ENCODE data around the gene SPI1.

The SPI1 gene

GRCh38 chr11:47378010-47378835, at the start of gene SPI1:
Gene SPI1, minus strand, starts transcription at chr11:47378547. Its CDS starts 194 bp downstream, at chr11:47378353.
- no peak for DNase-seq

DNA sequence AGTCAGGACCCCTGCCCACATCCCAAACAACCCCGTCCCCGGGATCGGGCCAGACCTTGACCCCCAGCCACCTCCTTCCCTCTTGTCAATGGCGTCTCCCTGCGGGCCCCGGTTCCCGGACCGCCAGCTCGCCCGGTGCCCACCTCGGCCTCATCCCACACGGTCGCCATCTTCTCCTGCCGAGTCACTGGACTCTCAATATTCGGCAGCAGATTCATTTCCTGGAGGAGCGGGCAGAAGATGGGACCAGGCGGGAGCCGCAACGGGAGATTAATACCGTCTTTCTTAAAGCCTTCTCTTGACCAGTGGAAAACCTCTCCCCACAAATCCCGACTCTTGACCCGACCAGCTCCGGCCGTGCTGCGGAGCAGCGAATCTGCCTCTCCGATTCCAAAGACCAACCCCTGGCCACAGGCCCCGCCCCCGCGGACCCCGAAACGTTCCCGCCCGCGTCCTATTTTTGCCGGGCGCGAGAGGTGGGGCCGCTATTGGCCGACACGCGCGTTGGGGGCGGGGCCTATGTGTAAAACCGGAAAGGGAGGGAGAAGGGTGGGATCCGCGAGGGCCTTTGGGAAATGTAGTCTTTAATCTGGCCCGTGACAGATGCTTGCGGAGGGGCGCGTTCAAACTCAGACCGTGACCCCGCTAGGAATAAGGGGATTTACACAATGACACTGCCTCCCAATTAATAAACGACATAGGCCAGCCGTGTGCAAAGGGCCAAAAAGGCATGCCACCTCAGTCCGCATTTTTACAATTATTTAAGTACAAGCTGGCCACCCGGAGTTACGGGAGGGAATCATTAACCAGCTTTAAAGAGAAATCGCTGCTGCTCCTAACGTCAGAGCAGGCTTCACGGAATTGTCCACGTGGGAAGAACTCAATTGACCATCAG, 48.0 kb upstream of the SPI1 start, which contains the start of gene PSMC3:
Gene PSMC3 (minus strand): TSS at position 378 of the 895 bp plus-strand sequence. CDS start 160 bp downstream, at position 218.
- peak; percentile 99 to 100 for DNase-seq

- DNase-seq: no peak
These were observed 47.3 kb upstream of the SPI1 start for GRCh38 chr11:47425611-47426010.

DNA sequence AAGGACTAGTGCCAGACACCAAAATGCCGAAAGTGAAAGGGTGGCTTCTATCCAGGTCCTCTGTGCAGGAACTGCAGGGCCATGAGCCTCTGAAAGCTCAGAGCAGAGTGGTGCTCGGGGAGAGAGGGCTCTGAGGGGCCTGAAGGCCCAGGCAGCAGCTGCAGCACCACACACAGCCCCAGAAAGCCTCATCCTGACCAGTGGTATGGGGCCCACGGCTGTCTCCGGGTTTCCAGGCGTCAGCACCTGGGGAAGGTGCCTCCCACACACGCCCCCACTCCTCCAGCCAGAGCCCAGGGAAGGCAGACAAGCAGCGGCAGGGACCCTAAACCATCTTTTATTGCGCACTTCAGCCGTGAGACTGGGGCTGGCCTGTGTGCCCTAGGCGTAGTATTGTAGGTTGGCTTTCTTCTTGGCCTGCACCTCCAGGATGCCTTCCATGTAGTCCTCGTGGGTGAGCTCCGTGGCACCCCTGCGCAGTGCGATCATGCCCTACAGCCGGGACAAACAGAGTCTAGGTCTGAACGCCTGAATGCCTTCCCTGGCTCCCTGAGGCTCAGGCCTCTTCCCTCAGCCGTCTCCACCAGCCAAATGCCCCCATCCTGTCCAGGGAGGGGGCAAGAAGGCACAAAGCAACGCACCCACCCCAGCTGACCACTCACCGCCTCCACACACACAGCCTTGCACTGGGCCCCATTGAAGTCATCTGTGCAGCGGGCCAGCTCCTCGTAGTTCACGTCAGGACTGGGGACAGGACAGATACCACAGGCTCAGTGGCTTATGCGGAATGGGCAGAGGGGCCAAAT, 40.3 kb upstream of the SPI1 start:
- peak in 1 of 2 donors; percentile 18 for DNase-seq

GRCh38 chr11:47417712-47418111, 39.4 kb upstream of the SPI1 start:
- no peak for DNase-seq

- no peak for DNase-seq
These were observed 37.7 kb upstream of the SPI1 start for GRCh38 chr11:47415949-47416472.

DNA sequence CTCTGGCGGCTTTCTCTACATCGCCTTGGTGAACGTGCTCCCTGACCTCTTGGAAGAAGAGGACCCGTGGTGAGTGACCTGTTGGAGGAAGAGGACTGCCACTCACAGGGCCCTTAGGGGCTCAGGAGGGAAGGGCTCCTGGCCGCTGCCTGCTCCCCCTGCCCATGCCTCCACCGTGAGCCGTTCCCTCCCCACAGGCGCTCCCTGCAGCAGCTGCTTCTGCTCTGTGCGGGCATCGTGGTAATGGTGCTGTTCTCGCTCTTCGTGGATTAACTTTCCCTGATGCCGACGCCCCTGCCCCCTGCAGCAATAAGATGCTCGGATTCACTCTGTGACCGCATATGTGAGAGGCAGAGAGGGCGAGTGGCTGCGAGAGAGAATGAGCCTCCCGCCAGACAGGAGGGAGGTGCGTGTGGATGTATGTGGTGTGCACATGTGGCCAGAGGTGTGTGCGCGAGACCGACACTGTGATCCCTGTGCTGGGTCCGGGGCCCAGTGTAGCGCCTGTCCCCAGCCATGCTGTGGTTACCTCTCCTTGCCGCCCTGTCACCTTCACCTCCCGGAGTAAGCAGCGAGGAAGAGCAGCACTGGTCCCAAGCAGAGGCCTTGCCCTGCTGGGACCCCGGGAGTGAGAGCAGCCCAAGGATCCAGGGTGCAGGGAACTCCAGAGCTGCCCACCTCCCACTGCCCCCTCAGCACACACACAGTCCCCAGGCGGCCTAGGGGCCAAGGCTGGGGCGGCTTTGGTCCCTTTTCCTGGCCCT, 36.9 kb upstream of the SPI1 start:
- DNase-seq: no peak

- DNase-seq: no peak
These were observed 36.3 kb upstream of the SPI1 start for GRCh38 chr11:47414685-47415070.

DNA sequence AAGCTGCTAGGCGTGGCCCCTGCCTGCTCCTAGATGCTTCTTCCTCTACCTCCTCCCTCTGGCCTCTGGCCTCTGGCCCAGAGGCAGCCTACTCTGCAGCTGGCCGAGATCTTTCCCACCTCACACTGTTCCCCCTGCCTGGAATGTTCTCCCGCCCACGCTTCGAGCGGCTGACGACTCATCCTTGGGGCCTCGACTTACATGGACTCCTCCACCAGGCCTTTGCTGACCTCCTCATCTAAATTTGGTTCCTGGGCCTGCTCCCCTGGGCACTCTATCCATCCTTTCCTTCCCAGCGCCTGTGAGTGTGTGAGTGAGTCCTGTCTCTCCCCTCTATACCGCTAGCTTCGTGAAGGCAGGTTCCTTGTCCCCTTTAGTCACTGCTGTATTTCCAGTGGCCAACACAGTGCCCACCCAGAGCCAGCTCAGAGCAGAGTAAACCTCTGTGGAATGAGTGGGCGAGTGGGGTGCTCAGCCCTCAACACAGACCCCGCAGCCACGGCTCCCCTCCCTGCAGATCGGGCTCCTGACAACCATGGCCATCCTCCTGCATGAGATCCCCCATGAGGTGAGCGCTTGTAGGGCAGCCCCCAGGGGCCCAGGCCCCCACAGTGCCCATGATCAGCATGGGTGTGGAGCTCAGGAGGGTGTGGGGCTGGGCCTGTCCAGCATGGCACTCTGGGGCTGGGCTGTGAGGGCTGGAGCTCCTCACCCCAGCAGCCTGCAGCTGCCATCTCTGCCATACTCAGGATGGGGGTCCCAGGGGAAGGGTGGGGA, 35.7 kb upstream of the SPI1 start:
- DNase-seq: no peak

- no peak for DNase-seq
These were observed 35.0 kb upstream of the SPI1 start for GRCh38 chr11:47413351-47413750.

DNA sequence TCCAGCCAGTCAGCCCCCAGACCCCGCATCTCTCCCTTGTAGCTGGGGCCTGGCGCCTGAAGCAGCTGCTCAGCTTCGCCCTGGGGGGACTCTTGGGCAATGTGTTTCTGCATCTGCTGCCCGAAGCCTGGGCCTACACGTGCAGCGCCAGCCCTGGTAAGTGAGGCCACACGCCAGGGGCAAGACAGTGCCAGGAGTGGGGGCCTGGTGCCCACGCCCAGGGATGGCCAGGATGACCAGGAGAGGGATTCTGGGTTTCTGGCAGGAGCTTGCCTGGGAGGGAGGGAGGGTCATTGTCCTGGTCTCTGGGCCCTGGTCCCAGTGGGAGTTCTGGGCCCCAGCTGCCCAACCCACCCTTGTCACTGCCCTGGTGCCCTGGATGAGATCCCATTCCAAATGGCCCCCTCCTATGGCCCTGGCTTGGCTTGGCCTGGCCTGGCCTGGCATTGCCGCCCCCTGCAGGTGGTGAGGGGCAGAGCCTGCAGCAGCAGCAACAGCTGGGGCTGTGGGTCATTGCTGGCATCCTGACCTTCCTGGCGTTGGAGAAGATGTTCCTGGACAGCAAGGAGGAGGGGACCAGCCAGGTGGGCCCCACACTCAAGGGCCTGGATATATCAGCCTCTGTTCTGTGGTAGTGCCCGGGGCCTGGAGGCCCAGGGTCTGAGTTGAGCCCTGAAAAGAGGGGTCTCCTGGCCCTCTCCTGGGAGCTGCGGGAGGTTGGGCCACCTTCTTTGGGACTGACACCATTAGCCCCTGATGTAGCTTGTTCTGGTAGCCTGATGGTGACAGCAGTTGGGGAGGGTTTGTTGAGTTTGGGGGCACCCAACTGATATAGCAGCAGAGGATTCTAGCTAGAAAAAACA, 33.8 kb upstream of the SPI1 start:
- DNase-seq: peak; percentile 71 to 74

DNA sequence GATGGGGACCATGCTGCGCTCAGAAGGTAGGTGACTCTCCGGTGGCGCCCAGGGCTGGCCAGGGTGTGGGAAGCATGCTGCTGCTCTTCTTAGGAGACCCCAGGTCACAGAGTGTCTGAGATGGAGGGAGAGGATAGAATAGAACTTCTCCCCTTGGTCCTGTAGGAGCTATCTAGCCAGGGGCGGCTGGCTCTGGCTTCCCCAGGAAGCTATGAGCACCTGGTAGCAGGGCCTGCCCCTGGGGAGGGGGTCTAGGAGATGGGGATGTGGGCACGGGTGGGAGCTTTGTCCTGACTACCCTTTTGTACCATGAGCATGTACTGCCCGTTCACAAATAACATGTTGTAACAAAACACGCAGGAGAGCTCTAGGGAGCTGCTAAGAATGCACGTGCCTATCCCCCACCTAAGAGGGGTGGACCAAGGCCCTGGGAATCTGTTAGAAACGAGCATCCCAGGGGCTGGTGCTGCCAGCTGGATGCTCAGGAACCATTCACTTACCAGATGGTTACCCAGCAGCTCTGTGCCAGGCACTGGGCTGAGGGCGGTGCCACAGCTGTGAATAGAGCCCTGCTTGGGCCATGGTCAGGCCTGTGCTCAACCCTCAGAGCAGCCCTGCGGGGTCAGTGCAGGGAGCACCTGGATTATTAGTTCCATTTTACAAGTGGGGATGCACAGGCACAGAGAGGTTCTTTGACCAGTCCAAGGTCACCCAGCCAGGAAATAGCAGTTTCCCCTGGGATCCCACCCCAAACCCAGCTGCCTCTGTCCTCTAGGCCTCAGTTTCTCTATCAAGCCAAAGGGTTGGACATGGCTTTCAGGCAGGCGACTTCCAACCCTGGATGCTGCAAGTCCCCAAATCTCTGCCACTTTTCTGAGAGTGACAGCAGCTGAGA, 32.3 kb upstream of the SPI1 start:
- no peak for DNase-seq

- no peak for DNase-seq
These were observed 31.4 kb upstream of the SPI1 start for GRCh38 chr11:47409440-47410369.

- DNase-seq: no peak
These were observed 30.5 kb upstream of the SPI1 start for GRCh38 chr11:47408598-47409439.

DNA sequence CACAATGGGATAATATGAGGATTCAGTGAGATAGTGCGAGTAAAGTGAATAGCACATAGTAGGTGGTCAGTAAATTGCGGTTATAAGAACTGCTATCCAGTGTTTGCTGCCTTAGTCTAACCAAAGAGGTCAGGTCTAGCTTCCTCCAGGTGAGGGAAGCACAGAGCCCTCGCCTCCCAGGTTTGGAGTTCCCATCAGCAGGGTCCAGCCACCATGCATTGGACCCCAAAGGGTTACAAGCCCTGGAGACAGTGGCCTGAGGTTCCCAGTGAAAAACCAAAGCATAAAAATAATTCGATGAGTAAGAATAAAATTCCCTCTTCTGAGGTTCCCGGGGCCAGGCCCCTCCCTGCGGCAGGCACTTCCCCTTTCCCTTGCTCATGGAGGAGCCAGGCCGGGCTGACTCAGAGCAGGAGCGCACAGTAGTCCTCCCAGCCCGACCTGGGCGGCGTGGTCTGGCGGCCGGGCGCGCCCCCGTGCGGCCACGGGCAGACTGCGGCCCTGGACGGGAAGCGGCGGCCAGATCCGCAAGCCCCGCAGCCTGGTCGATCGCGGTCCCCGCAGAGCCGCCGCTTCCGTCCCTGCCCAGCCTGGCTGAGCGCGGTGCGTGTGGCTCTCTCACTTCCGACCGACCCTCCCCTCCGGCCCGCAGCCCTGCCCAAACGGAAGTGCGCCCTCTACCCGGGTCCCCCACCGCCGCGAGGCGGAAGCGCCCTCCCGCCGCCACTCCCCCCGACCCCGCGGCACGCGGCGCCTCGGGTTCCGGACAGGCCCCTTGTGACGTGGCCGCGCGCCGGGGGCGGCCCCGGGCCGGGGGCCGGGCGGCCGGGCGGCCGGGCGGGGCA, 29.6 kb upstream of the SPI1 start, which contains the start of gene SLC39A13:
Gene SLC39A13 (plus strand): TSS at position 845 of the 845 bp plus-strand sequence. CDS start 1,505 bp downstream, outside the sequence.
- peak; percentile 92 to 93 for DNase-seq

Data from stimulated activated CD4-positive, alpha-beta T cell treated with anti-CD3 and anti-CD28 coated beads, Interleukin-2, amount 100 ng/mL, for 24 hours (primary cell).